ENCODE results near the gene AP3B2. TPM values are rescaled to one million over a fixed set of nuclear protein-coding genes. Genes with fewer than 3 reads are reported as not detected.

AP3B2 gene
- total and polyA plus RNA-seq, 7 experiments from 2014 or later, result 0.35 to 1.2 (median 0.76) TPM; not detected in 1

Other genes with a start within 250 kb of the AP3B2 start
- gene RPS17, start 169.4 kb downstream of the AP3B2 start, total RNA-seq, result 1,000 to 10,000 TPM; 1,951 to 3,227 (median 2,164) TPM
- 1,000 to 10,000 TPM; 1,555 to 2,061 TPM for gene RPS17, start 169.4 kb downstream of the AP3B2 start, polyA plus RNA-seq
- gene CPEB1, start 62.5 kb downstream of the AP3B2 start, total RNA-seq, result 1 to 10 TPM in 1 of 5 experiments, under 1 TPM in 3, not detected in 1; 0.24 to 1.0 (median 0.51) TPM
- gene CPEB1, start 62.5 kb downstream of the AP3B2 start, polyA plus RNA-seq, result under 1 TPM; 0.07 to 0.38 TPM
- gene FSD2, start 96.2 kb upstream of the AP3B2 start, total RNA-seq, result not detected
- gene FSD2, start 96.2 kb upstream of the AP3B2 start, polyA plus RNA-seq, result not detected
- 10 to 100 TPM; 14.1 to 72.2 (median 37.1) TPM for gene WHAMM, start 99.8 kb upstream of the AP3B2 start, total RNA-seq
- 1 to 10 TPM; 3.5 to 4.5 TPM for gene WHAMM, start 99.8 kb upstream of the AP3B2 start, polyA plus RNA-seq
- 10 to 100 TPM in 1 of 5 experiments, 1 to 10 TPM in 4; 3.8 to 29.1 (median 6.6) TPM for gene HOMER2, start 242.8 kb upstream of the AP3B2 start, total RNA-seq
- gene HOMER2, start 242.8 kb upstream of the AP3B2 start, polyA plus RNA-seq, result 1 to 10 TPM; 3.8 to 4.8 TPM